ENCODE data around the gene PAPPA. TPM values are rescaled to one million over a fixed set of nuclear protein-coding genes. Genes with fewer than 3 reads are reported as not detected.

The PAPPA gene
- total RNA-seq, 3 donors from 2014 or later (not counting 1 experiment from before 2014, with no cell fraction given): not detected

DNA sequence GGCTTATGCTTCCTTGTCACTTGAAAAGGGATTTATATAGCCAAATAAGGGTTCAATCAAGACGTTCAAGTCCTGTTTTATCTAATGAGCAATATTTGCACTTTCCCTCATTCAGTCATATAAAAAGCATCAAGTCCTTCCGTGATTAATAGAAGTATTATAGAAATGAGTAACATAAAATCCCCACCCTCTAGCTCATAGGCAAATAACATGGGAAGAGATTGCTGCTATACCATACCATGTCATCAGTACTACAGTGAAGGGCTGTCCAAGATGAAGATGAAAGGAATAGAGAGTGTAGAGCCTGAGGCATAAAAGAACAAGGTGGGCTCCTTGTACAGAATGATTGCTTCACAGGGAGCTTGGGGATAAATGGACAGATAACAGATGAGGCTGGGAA lies 20.4 kb upstream of the PAPPA start:
- Histone ChIP-seq H3K9me3 (ENCODE audit: control insufficient read depth, insufficient read depth, low read length) (peaks cover 2% of the 10 kb centered on the region), H3K4me1 (ENCODE audit: control insufficient read depth, insufficient read depth, low read length) (no peaks in the 10 kb centered on the region), H3K4me3 (ENCODE audit: low read length) (no peak overlapping the region), H3K36me3 (ENCODE audit: control insufficient read depth, insufficient read depth, low read length) (no peaks in the 10 kb centered on the region), H3K27ac (ENCODE audit: low read length) (no peak overlapping the region), H3K27me3 (ENCODE audit: control insufficient read depth, insufficient read depth, low read length) (no peaks in the 10 kb centered on the region)
- Mint-ChIP-seq H3K27ac (no peak overlapping the region), H3K4me3 (no peak overlapping the region), H3K9me3 (peaks cover 7 to 19% of the 10 kb centered on the region in 2 donors), H3K4me1 (no peaks in the 10 kb centered on the region), H3K27me3 (ENCODE audit: low read depth in 2 of 2) (no peaks in the 10 kb centered on the region), H3K36me3 (no peaks in the 10 kb centered on the region)
- TF ChIP-seq, protein P1, sequence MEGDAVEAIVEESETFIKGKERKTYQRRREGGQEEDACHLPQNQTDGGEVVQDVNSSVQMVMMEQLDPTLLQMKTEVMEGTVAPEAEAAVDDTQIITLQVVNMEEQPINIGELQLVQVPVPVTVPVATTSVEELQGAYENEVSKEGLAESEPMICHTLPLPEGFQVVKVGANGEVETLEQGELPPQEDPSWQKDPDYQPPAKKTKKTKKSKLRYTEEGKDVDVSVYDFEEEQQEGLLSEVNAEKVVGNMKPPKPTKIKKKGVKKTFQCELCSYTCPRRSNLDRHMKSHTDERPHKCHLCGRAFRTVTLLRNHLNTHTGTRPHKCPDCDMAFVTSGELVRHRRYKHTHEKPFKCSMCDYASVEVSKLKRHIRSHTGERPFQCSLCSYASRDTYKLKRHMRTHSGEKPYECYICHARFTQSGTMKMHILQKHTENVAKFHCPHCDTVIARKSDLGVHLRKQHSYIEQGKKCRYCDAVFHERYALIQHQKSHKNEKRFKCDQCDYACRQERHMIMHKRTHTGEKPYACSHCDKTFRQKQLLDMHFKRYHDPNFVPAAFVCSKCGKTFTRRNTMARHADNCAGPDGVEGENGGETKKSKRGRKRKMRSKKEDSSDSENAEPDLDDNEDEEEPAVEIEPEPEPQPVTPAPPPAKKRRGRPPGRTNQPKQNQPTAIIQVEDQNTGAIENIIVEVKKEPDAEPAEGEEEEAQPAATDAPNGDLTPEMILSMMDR (IDR thresholded peaks at IDR 0.05): no peak
- intact Hi-C loops (cut with micrococcal nuclease): no loop called here
- DNase-seq (no peak), ATAC-seq (no peak)
- WGBS (ENCODE audit: insufficient coverage): no CpG with 5 or more reads among the region's 2 CpGs

DNA sequence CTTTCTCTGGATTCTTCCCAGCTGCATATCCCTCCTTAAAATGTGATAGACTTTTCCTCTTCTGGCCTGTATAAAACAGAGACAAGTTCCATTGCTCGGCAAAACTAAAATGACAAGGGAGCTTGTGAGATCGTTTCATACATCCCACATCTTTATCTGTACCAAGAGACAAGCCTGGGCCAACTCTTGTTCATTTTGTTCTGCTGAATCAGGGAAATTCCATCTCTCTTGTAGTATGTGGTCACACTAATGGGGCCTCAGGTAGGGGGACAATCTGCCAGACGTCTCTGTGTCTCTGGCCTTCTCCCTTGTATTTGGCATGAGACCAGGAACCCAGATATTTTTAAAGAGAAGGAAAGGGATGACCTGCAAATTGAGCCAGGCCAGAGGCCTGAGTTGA lies 18.6 kb upstream of the PAPPA start:
- no peak overlapping the region for H3K4me3 ChIP-seq (ENCODE audit: low read length)
- Mint-ChIP-seq H3K36me3 (no peaks in the 10 kb centered on the region), H3K9me3 (peaks cover 8 to 17% of the 10 kb centered on the region in 2 donors), H3K27me3 (ENCODE audit: low read depth in 2 of 2) (no peaks in the 10 kb centered on the region), H3K4me1 (no peaks in the 10 kb centered on the region), H3K4me3 (no peak overlapping the region), H3K27ac (no peak overlapping the region)
- DNase-seq: no peak
- no peak overlapping the region for H3K27ac ChIP-seq (ENCODE audit: low read length)
- ATAC-seq: no peak
- H3K4me1 ChIP-seq (ENCODE audit: control insufficient read depth, insufficient read depth, low read length): no peaks in the 10 kb centered on the region
- H3K36me3 ChIP-seq (ENCODE audit: control insufficient read depth, insufficient read depth, low read length): no peaks in the 10 kb centered on the region
- 81% methylated on average over 3 of the region's 3 CpGs for WGBS (ENCODE audit: insufficient coverage)
- peaks cover 2% of the 10 kb centered on the region for H3K9me3 ChIP-seq (ENCODE audit: control insufficient read depth, insufficient read depth, low read length)
- no peaks in the 10 kb centered on the region for H3K27me3 ChIP-seq (ENCODE audit: control insufficient read depth, insufficient read depth, low read length)
- TF ChIP-seq, protein P1 (IDR thresholded peaks at IDR 0.05): no peak
- intact Hi-C loops (cut with micrococcal nuclease): no loop called here

DNA sequence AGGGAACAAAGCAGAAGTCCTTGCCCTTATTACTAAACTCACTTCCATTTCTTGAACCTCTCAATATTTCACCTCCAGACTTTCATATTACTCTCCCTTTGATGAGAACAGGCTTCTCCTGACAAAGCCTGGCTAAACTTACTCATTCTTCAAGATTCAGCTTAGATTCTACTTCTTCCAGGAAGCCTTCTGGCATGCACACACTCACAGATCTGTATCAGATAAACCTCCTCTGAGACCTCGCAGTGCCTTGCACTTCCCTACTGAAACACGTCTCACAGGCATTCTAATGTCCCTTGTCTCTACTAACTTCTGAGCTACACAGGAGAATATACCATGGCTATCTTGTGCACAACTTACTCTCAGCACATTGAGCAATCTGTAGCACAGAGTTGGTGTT lies 16.6 kb upstream of the PAPPA start:
- intact Hi-C loops (cut with micrococcal nuclease): no loop called here

DNA sequence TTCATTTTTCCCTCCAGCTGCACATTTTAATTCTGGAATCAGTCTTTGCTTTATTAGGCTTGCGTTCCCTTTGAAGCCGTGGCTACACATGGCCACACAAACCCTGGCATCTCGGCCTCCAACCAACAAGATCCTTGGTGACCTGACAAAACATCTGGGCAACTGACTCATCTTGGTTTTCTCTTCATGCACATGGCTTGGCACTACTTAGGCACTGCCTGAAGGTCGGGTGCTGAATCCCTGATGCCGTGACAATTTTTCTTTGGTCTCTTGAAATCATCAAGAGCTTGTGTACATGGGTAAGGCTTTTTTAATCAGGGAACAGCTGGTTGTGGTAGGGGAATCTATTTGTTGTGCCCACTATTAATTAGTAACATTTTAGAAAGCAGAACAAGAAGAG lies 16.0 kb upstream of the PAPPA start:
- peaks cover 9 to 14% of the 10 kb centered on the region in 2 donors for H3K9me3 Mint-ChIP-seq
- no peak overlapping the region for H3K27ac Mint-ChIP-seq
- DNase-seq: no peak
- H3K27me3 Mint-ChIP-seq (ENCODE audit: low read depth in 2 of 2): no peaks in the 10 kb centered on the region
- Histone ChIP-seq H3K9me3 (ENCODE audit: control insufficient read depth, insufficient read depth, low read length) (no peaks in the 10 kb centered on the region), H3K4me3 (ENCODE audit: low read length) (no peak overlapping the region), H3K36me3 (ENCODE audit: control insufficient read depth, insufficient read depth, low read length) (no peaks in the 10 kb centered on the region), H3K27ac (ENCODE audit: low read length) (no peak overlapping the region), H3K4me1 (ENCODE audit: control insufficient read depth, insufficient read depth, low read length) (no peaks in the 10 kb centered on the region), H3K27me3 (ENCODE audit: control insufficient read depth, insufficient read depth, low read length) (no peaks in the 10 kb centered on the region)
- TF ChIP-seq, protein P1 (IDR thresholded peaks at IDR 0.05): no peak
- H3K4me3 Mint-ChIP-seq: no peak overlapping the region
- WGBS (ENCODE audit: insufficient coverage): 91% methylated on average over 5 of the region's 5 CpGs
- H3K36me3 Mint-ChIP-seq: no peaks in the 10 kb centered on the region
- intact Hi-C loops (cut with micrococcal nuclease): no loop called here
- no peaks in the 10 kb centered on the region for H3K4me1 Mint-ChIP-seq
- no peak for ATAC-seq

More for the DNA sequence above, 16.6 kb upstream of the PAPPA start:
- H3K9me3 Mint-ChIP-seq: peaks cover 9 to 14% of the 10 kb centered on the region in 2 donors
- no peaks in the 10 kb centered on the region for H3K36me3 Mint-ChIP-seq
- H3K27ac Mint-ChIP-seq: no peak overlapping the region
- no peaks in the 10 kb centered on the region for H3K27me3 Mint-ChIP-seq (ENCODE audit: low read depth in 2 of 2)
- WGBS (ENCODE audit: insufficient coverage): 80% methylated on average over 2 of the region's 2 CpGs
- no peaks in the 10 kb centered on the region for H3K27me3 ChIP-seq (ENCODE audit: control insufficient read depth, insufficient read depth, low read length)
- H3K36me3 ChIP-seq (ENCODE audit: control insufficient read depth, insufficient read depth, low read length): no peaks in the 10 kb centered on the region
- H3K9me3 ChIP-seq (ENCODE audit: control insufficient read depth, insufficient read depth, low read length): no peaks in the 10 kb centered on the region
- H3K4me1 Mint-ChIP-seq: no peaks in the 10 kb centered on the region
- TF ChIP-seq, protein P1 (IDR thresholded peaks at IDR 0.05): no peak
- no peak overlapping the region for H3K4me3 Mint-ChIP-seq
- ATAC-seq (no peak), DNase-seq (no peak)
- no peaks in the 10 kb centered on the region for H3K4me1 ChIP-seq (ENCODE audit: control insufficient read depth, insufficient read depth, low read length)
- no peak overlapping the region for H3K27ac ChIP-seq (ENCODE audit: low read length)
- no peak overlapping the region for H3K4me3 ChIP-seq (ENCODE audit: low read length)
